K562 (cell line): ENCODE data around the gene RPL39L. TPM values are rescaled to one million over a fixed set of nuclear protein-coding genes. Genes with fewer than 3 reads are reported as not detected.

Experiments used
- ARHGAP35 ChIP-seq: fragments of 450-650 bp; IDR thresholded peaks from 2 replicates; pipeline ENCODE4 v1.6.1; 2018; ENCODE audit not compliant: partially characterized antibody
- CBFB ChIP-seq: sonication (generic); formaldehyde crosslinking; IDR thresholded peaks from 2 replicates; pipeline ENCODE4 v1.4.0; 2020; ENCODE audit warnings: mild to moderate bottlenecking, missing genetic modification reagents
- HDAC1 ChIP-seq, 2 experiments: fragments of 450-650 bp; IDR thresholded peaks; 2 replicates each; pipeline ENCODE4 v1.6.1; 2016 to 2017; ENCODE audit warnings: inconsistent platforms in 1 of 2, mild to moderate bottlenecking in 1 of 2, moderate library complexity in 1 of 2
- HNRNPK ChIP-seq: fragments of 200-400 bp; formaldehyde crosslinking; IDR thresholded peaks from one replicate; pipeline ENCODE4 v1.6.1; 2018; ENCODE audit warnings: mild to moderate bottlenecking, low read depth, low read length; ENCODE audit not compliant: poor library complexity, severe bottlenecking
- NRF1 ChIP-seq, 2 experiments: fragments of 450-650 bp; IDR thresholded peaks in 1 of 2; conservative IDR thresholded peaks in 1 of 2; 2 replicates each; pipeline ENCODE4 v1.6.1; 2014; ENCODE audit warnings: mild to moderate bottlenecking in 2 of 2
- PML ChIP-seq: IDR thresholded peaks from 2 replicates; pipeline ENCODE4 v1.6.1; 2012; ENCODE audit warnings: low read length, inconsistent platforms
- POLR2A ChIP-seq: fragments of 450-650 bp; conservative IDR thresholded peaks from 2 replicates; pipeline ENCODE4 v1.6.1; 2016
- RUNX1 ChIP-seq: sonication (generic); IDR thresholded peaks from 2 replicates; pipeline ENCODE4 v1.6.1; 2016; ENCODE audit warnings: antibody characterized with exemption, low read depth
- SAP30 ChIP-seq: fragments of 200-600 bp; sonication (generic); IDR thresholded peaks from 2 replicates; pipeline ENCODE4 v1.6.1; 2012; ENCODE audit warnings: borderline replicate concordance, low read depth, mild to moderate bottlenecking, moderate library complexity, low read length, control low read depth, inconsistent platforms; ENCODE audit not compliant: insufficient read depth, poor library complexity, severe bottlenecking
- TBP ChIP-seq: optimal IDR thresholded peaks from 2 replicates; pipeline ENCODE3; 2011; ENCODE audit warnings: low read depth, low read length, improper control_type of control experiment
- TRIM28 ChIP-seq: fragments of 450-650 bp; IDR thresholded peaks from 2 replicates; pipeline ENCODE4 v1.6.1; 2017
- ZC3H4 ChIP-seq: sonication (generic); formaldehyde crosslinking; IDR thresholded peaks from 2 replicates; pipeline ENCODE4 v1.9.0; 2021; ENCODE audit warnings: missing genetic modification reagents, borderline replicate concordance
- ZNF77 ChIP-seq: fragments of 250-450 bp; sonication (Bioruptor Pico); IDR thresholded peaks from 2 replicates; pipeline ENCODE4 v1.5.0; 2020
- ZSCAN32 ChIP-seq: fragments of 450-650 bp; formaldehyde crosslinking; IDR thresholded peaks from 2 replicates; pipeline ENCODE4 v1.4.0; 2020; ENCODE audit warnings: mild to moderate bottlenecking, moderate library complexity
- polyA plus RNA-seq, 8 experiments: library from polyadenylated mRNA; depleted of rRNA in 4 of 8; stranded (reverse) in 5 of 8; unstranded in 3 of 8; fragments of >200 nt; fragmentation: Nextera tagmentation in 2 of 8; fragmentation: Illumina TruSeq in 1 of 8; extraction: Ambion mirVana in 2 of 8; extraction: Trizol in 1 of 8; gene quantifications; 2 replicates each; pipeline versions ENCODE4 v1.2.1 to v1.2.3, GENCODE V29; 2011 to 2014; ENCODE audit warnings: inconsistent platforms in 1 of 8, missing spikeins in 1 of 8
- total RNA-seq, 7 experiments: library from RNA; depleted of rRNA in 6 of 7; stranded (reverse); fragments of >200 nt in 6 of 7; fragmentation: Illumina TruSeq in 2 of 7; extraction: Trizol in 2 of 7; gene quantifications; 2 replicates each; pipeline versions ENCODE4 v1.2.1 to v1.2.3, GENCODE V29; 2011 to 2021; ENCODE audit warnings: low replicate concordance in 1 of 7
- TF ChIP-seq, protein P1 (sequence below): IDR thresholded peaks from 3 replicates; pipeline ENCODE4 v1.6.1; 2011; ENCODE audit warnings: borderline replicate concordance, mild to moderate bottlenecking; ENCODE audit not compliant: insufficient read length, insufficient read depth
- TF ChIP-seq, protein P2 (sequence below): fragments of 200-800 bp; sonication (Bioruptor generic); IDR thresholded peaks from 2 replicates; pipeline ENCODE4 v1.6.1; 2017; ENCODE audit warnings: missing genetic modification characterization, missing compliant biosample characterization
- TF ChIP-seq, protein P3 (sequence below): fragments of 250-450 bp; sonication (Bioruptor Pico); IDR thresholded peaks from 2 replicates; pipeline ENCODE4 v1.4.0; 2020
- TF ChIP-seq, protein P4 (sequence below): fragments of 450-650 bp; IDR thresholded peaks from 2 replicates; pipeline ENCODE4 v1.6.1; 2018; ENCODE audit warnings: mild to moderate bottlenecking, low read depth; ENCODE audit not compliant: partially characterized antibody

RPL39L gene
- total and polyA plus RNA-seq, 9 of the 15 experiments (the other 6 are each of a cell fraction or from before 2014, with no cell fraction given): 15.0 to 122 (median 45.5) TPM

DNA sequence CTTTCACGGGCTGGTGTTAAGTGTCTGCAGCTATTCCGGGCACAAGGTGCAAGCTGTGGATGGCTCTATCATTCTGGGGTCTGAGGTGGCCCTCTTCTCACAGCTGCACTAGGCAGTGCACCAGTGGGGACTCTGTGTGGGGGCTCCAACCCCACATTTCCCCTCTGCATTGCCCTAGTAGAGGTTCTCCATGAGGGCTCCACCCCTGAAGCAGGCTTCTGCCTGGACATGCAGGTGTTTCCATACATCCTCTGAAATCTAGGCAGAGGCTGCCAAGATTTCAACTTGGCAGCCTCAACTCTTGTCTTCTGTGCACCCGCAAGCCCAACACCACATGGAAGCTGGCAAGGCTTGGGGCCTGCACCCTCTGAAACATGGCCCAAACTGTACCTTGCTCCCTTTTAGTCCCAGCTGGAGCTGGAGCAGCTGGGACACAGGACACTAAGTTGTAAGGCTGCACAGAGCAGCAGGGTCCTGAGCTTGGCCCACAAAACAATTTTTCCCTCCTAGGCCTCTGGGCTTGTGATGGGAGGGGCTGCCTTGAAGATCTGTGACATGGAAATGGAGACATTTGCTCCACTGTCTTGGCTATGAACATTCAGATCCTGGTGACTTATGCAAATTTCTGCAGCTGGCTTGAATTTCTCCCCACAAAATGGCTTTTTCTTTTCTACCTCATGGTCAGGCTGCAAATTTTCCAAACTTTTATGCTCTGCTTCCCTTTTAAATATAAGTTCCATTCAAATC, 6.0 kb upstream of the RPL39L start (continued):
- TF ChIP-seq, protein P1, sequence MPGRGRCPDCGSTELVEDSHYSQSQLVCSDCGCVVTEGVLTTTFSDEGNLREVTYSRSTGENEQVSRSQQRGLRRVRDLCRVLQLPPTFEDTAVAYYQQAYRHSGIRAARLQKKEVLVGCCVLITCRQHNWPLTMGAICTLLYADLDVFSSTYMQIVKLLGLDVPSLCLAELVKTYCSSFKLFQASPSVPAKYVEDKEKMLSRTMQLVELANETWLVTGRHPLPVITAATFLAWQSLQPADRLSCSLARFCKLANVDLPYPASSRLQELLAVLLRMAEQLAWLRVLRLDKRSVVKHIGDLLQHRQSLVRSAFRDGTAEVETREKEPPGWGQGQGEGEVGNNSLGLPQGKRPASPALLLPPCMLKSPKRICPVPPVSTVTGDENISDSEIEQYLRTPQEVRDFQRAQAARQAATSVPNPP: no peak
- TF ChIP-seq TBP (no peak), HDAC1 (IDR thresholded peaks at IDR 0.05) (no peak), NRF1 (conservative IDR thresholded peaks at IDR 0.05 in 1 of 2, IDR thresholded peaks at IDR 0.05 in 1 of 2) (no peak), CBFB (CRISPR knock-in tag) (no peak), SAP30 (no peak), TRIM28 (peak; percentile 64; the same call in 1 of the 2 replicates), HNRNPK (no peak), PML (no peak), ZNF77 (CRISPR knock-in tag) (no peak), POLR2A (no peak), ARHGAP35 (no peak), RUNX1 (no peak), ZC3H4 (no peak), ZSCAN32 (CRISPR knock-in tag) (no peak)
- TF ChIP-seq, protein P2, sequence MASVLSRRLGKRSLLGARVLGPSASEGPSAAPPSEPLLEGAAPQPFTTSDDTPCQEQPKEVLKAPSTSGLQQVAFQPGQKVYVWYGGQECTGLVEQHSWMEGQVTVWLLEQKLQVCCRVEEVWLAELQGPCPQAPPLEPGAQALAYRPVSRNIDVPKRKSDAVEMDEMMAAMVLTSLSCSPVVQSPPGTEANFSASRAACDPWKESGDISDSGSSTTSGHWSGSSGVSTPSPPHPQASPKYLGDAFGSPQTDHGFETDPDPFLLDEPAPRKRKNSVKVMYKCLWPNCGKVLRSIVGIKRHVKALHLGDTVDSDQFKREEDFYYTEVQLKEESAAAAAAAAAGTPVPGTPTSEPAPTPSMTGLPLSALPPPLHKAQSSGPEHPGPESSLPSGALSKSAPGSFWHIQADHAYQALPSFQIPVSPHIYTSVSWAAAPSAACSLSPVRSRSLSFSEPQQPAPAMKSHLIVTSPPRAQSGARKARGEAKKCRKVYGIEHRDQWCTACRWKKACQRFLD (CRISPR knock-in tag): no peak
- TF ChIP-seq, protein P3, sequence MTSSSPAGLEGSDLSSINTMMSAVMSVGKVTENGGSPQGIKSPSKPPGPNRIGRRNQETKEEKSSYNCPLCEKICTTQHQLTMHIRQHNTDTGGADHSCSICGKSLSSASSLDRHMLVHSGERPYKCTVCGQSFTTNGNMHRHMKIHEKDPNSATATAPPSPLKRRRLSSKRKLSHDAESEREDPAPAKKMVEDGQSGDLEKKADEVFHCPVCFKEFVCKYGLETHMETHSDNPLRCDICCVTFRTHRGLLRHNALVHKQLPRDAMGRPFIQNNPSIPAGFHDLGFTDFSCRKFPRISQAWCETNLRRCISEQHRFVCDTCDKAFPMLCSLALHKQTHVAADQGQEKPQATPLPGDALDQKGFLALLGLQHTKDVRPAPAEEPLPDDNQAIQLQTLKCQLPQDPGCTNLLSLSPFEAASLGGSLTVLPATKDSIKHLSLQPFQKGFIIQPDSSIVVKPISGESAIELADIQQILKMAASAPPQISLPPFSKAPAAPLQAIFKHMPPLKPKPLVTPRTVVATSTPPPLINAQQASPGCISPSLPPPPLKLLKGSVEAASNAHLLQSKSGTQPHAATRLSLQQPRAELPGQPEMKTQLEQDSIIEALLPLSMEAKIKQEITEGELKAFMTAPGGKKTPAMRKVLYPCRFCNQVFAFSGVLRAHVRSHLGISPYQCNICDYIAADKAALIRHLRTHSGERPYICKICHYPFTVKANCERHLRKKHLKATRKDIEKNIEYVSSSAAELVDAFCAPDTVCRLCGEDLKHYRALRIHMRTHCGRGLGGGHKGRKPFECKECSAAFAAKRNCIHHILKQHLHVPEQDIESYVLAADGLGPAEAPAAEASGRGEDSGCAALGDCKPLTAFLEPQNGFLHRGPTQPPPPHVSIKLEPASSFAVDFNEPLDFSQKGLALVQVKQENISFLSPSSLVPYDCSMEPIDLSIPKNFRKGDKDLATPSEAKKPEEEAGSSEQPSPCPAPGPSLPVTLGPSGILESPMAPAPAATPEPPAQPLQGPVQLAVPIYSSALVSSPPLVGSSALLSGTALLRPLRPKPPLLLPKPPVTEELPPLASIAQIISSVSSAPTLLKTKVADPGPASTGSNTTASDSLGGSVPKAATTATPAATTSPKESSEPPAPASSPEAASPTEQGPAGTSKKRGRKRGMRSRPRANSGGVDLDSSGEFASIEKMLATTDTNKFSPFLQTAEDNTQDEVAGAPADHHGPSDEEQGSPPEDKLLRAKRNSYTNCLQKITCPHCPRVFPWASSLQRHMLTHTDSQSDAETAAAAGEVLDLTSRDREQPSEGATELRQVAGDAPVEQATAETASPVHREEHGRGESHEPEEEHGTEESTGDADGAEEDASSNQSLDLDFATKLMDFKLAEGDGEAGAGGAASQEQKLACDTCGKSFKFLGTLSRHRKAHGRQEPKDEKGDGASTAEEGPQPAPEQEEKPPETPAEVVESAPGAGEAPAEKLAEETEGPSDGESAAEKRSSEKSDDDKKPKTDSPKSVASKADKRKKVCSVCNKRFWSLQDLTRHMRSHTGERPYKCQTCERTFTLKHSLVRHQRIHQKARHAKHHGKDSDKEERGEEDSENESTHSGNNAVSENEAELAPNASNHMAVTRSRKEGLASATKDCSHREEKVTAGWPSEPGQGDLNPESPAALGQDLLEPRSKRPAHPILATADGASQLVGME (CRISPR knock-in tag): no peak
- TF ChIP-seq, protein P4, sequence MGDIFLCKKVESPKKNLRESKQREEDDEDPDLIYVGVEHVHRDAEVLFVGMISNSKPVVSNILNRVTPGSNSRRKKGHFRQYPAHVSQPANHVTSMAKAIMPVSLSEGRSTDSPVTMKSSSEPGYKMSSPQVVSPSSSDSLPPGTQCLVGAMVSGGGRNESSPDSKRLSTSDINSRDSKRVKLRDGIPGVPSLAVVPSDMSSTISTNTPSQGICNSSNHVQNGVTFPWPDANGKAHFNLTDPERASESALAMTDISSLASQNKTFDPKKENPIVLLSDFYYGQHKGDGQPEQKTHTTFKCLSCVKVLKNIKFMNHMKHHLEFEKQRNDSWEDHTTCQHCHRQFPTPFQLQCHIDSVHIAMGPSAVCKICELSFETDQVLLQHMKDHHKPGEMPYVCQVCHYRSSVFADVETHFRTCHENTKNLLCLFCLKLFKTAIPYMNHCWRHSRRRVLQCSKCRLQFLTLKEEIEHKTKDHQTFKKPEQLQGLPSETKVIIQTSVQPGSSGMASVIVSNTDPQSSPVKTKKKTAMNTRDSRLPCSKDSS: peak; percentile 63
